KG1 (cell line): ENCODE measurements around the gene ATG16L2.
"Not testable (repeated sequence)": the region's sequence is repeated elsewhere in the genome, so short reads cannot be mapped to it uniquely, and the experiment has no call there.

Source experiments
- DNase-seq: peaks from one replicate; lab custom pipeline; 2025; lab: John Stamatoyannopoulos, UW

Gene ATG16L2

DNA sequence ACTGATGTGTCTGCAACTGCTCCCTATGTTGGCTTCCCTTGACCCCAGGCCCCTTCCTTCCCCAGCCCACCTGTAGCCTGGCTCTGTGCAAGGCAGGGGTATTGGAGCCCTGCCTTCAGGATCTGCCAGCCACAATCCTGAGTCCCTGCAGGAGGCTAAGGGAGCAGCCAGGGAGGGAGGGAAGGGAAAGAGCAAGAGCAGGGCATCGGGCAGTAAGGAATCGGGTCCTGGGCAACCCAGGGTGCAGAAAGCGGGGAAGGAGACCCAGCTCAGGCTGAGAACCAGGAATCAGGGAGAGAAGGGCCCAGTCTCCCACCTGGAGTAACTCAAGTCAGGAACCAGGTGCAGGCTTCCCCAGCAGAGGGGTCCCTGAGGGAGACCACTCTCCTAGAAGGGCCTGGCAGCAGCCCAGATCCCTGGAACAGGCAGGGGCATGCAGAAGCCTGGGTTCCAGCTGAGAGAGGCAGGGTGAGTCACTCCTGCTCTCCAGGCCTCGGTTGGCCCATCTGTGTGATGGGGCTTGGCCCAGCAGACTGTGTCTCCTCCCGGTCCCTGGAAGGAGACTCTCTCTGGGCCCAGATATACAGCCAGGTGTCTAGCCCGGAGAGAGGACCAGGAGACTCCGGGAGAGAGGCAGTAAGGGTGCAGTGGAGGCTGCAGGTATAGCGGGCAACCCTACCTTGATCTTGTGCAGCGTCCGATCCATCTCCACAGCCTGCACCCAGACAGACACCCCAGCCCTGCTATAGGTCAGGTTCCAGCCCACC, 33.7 kb upstream of the ATG16L2 start:
- no peak for DNase-seq

DNA sequence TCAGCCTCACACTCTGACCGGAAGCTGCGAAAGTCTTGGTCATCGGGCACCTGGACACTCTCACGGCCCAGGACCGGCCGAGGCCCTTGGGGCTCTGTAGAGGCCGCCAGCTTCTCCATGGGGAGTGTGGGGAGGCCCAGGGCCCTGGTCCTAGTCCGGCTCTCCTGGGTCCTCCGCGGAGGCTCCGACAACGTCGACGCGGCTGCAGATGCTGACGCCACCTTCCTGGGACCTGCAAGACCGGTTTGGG, 33.2 kb upstream of the ATG16L2 start:
- DNase-seq = no peak

DNA sequence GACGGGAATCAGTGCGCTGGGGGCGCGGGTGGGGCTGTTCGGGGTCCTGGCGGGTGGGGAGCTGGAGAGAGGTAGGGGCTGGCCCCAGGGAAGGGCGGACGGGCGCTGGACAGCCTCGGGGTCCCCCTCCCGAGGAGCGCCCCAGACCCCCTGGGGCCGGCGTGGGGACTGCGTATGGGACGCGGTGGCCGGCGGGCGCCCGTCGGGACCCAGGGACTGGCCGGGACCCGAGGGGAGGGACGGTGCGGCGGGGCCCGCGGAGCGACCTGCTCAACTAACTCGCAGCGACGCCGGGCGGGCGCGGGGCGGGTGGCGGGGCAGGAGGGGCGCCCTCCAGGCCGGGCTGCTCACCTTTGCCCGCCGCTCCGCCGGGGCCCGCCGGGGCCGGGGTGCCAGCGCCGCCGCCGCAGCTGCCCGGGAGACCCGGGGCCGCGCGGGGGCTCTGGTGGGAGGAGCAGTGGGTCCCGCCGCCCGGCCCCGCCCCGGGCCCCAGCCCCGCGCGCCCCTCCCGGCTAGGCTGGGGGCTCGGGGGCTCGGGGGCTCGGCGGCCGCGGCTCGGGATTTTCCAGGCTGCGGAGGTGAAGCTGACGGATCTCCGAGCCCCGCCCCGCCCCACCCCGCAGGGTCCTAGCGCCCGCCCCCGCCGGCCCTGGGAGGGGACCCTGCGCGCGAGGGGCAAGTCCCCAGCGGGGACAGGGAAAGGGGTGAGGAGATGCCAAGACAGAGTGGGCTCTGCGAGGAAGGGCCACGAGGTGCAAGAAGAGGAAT, 32.7 kb upstream of the ATG16L2 start:
- no peak for DNase-seq

DNA sequence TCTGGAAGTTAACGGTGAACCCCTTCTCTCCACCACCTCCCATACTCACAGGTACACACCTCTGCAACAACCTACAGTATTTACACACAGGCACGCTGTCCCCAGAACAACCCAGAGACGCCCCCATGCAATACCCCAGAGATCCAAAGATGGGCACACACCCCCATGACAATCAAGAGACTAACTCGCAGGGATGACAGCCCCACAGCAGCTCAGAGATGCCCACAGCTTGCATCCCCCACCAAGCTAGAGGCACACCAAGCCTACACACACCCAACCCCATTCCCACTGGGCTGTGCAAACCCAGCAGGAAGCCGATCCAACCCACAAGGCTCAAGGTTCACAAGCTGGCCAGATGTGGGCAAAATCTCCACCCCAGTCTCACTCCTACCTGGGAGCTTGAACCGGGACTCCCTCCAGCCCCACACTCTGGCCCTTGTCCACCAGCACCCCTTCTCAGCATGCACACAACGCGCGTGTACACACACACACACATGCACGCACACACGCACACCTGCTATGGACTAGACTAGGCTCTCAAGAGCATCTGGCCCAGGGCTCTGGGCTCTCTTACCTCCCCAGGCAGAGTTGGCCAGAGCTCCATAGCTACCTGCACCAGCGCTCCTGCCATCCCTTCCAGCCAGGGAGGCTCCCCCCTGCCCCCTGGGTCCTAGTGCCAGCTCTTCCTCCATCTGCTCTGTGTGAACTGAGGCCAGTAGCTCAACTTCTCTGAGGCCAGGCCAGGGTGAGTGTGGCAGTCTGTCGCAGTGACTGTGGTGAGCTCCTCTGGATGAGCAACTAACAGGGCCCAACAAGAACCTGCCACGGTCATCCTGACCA, 31.9 kb upstream of the ATG16L2 start:
- no peak for DNase-seq

DNA sequence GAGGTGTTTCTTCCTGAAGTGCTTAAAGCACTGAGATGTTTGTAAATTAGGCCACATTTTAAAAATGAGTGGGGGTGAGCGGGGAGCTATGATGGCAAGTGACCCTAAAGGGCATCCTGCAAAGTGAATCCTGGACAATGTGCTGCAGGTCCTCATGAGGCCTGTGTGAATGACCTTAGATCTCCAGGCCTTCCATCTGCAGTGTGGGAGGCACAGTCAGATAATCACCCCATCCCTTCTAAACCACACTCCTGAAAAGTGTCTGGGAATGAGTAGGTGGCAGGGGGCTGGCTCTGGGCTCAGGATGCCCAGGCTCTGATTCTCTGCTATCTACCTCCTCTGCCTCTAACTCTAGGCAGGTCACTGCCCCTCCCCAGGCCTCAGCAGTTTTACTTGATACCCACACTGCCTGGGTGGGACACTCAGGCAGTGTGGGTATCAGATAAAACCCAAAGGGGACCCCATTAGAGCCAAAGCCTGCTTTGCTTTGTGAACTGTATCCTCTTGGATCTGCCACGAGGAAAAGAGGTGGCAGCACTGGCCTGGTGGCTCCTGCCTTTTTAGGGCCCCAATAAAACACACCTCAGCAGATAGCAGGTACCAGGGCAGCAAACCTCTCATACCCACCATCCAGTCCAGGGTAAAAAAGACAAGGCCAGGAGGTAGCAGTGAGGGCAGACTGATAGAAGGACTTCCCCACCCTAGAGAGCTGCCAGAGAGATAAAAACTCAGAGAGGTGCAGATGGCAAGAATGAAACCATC, 30.9 kb upstream of the ATG16L2 start:
- DNase-seq = no peak

DNA sequence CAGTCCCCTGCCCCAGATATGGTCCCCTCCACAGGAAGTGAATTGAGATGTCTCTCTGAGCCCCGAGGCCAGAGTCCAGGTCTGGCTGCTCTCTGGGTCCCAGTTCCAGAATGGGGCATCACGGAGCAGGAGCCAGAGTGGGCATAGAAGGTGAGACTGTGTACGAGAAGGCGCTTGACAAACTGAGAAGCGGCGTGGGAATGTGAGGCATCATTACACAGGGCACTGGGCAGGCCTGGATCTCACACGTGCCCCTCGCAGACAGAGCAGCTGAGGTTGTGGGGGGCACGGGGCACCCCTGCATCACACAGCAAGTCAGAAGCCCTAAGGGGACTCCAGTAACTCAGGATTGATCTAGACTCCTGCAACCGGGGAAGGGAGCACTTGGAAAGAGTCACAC, 29.5 kb upstream of the ATG16L2 start:
- DNase-seq = no peak

DNA sequence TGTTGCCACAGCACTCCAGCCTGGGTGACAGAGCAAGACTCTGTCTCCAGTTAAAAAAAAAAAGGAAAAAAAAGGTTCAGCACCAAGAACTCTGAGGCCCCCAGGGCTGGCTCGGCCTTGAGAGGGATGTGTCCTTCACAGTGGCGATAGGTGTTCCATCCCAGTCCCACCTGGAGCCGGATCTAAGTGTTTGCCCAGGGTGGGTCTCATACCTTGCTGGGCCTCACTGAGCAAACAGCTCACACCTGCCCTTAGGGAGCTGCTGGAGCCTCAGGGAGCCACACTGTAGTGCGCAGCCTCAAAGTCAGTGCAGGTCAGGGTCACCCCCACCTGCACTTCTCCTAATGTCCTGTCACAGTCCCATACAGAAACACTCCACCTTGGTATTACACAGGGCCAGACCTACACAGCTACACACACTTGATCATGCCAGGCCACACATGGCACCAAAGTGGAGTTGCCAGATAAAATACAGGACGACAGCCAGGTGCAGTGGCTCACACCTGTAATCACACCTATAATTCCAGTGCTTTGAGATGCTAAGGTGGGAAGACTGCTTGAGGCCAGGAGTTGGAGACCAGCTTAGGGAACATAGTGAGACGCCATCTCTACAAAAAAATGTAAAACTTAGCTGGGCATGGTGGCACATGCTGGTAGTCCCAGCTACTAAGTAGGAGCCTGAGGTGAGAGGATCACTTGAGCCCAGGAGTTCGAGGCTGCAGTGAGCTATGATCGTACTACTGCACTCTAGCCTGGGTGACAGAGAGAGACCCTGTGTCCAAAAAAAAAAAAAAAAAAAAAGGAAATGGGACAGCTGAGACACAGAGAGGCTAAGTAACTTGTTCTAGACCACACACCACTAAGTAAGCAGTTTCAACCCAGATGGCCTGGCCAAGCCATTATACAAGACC, 27.7 kb upstream of the ATG16L2 start:
- DNase-seq = no peak

DNA sequence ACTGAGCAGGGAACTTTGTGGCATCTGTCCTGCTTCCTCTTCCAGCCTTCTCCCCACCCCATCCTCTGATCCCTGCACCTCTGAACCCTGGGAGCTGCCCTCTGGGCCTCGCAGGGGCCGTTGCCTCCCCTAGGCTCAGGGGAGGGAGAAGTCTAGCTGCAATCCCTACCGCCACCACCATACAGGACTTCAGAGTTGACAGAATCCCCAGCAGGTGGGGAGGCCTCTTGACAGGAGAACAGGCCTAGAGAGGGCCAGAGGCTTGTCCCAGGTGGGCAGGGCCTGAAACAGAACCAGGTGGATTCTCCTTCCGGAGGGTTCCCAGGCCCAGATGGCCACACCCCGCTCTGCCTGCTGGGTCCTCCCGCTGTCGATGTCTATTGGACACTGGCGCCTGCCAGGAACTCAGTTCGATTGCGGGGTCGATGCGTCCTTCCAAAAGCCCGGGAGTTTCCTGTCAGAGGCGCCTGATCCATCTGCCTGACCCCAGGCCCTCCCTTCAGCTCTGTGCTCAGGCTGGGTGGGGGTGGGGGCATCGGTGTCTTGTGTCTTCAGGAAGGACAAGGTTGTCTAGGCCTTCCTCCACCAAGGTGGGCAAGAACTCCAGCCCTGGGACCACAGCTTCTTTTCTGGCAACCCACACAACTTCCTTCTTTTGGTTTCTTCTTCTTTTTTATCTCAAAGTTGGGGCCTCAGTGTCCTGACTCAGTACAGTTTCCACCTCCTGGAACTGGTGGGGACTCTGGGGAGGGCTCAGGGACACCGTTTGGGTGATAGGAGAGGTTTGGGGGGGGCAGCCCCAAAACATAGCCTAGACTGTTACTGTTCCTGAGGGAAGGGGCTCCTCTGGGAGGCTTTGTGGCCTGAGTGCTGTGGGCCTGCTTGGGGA, 26.8 kb upstream of the ATG16L2 start:
- DNase-seq = peak; percentile 85

DNA sequence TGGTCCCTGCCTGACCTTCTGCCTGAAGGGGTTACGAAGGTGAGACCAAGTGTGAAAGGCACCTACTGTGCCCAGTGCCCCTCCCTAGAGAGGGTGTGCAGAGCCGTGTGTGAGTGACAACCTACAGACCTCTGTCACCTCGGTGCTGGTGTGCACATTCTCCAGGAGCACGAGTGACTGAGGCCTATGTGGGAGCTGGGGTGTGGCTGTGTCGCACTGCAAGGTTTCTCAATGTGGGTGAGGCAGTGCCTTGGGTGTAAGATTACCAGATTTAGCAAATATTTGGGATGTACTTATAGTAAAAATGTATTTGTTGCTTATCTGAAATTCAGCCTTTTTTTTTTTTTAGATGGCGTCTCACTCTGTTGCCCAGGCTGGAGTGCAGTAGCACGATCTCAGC, 26.0 kb upstream of the ATG16L2 start:
- DNase-seq = no peak

DNA sequence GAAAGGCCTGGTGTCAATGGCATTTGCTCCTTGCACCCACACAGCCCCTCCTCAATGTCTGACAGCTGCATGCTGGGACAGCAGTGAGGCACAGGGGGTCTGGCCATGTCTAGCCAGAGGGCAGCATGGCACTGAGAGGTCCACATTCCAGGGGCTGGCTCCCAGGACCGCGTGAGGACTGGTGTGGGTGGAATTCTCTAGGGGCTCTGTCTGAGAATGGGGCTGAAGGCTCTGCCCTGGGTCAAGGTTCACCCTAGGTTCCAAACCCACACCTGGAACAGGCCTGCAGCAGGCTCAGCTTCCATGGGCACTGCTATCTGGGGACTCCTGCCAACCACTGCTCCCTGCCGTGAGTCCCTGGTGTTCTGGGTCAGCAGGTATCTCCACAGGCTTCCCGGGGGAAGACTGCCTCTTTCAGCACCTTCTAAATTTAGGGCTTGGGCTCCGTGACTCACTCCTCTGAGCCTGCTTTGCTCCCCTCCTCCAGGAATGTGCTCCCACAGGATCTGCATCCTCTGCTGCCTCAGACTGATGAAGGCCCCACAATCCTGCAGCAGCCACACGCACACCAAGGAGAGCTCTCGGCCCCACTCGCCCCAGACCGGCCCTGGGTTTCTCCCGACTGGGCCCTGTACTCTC, 24.6 kb upstream of the ATG16L2 start:
- no peak for DNase-seq

DNA sequence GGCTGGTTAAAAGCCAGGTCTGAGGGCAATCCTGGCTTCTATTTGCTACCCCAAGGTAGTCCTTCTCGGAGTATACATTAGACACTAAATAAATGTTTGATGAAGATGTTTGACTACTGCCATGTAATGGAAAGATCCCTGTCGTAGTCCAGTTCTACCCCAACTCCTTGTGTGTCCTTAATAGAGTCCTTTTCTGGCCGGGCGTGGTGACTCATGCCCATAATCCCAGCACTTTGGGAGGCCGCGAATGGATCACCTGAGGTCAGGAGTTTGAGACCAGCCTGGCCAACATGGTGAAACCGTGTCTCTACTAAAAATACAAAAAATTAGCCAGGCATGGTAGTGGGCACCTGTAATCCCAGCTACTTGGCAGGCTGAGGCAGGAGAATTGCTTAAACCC, 23.0 kb upstream of the ATG16L2 start:
- not testable (repeated sequence) for DNase-seq

DNA sequence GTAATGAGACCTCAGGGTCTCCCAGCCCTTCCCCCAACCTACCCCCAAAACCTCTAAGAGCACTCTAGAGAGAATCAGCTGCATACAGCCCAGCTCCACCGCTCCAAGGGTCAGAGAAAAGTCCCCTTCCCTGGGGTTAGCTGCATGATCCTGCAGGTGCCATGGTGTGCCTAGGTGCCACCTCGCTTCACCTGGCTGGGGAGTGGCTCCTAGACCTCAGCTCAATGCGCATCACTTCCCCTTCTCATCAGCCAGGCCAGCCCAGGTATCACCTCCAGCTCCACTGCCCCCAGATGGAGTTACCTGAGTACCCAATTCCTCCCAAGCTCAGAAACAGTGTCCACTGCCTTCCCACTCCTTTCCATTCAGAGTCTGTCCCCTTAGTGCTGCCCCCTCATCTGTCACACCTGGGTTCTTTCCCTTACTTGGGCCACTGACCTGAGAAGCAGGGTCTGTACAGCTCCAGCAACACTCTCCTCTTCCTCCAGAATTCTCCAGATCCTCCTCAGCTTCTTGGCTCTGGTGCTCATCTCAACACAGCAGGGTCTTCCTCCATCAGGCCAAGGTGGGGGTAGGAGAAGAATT, 21.7 kb upstream of the ATG16L2 start:
- no peak for DNase-seq

DNA sequence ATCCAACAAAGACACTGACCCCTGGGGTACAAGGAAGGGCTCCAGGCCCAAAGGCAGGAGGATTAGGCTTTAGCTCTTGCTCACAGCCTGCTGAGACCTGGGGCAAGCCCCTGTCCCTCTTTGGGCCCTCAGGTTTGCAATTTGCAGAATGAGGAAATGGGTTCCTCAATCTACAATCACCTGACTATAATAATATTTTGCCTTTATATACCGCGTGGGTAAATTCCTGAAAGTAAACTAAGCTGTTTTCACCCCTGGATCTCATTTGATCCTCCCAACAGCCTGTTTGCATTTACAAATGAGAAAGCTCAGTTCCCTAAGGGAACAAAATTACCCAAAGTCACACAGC, 21.2 kb upstream of the ATG16L2 start:
- no peak for DNase-seq

DNA sequence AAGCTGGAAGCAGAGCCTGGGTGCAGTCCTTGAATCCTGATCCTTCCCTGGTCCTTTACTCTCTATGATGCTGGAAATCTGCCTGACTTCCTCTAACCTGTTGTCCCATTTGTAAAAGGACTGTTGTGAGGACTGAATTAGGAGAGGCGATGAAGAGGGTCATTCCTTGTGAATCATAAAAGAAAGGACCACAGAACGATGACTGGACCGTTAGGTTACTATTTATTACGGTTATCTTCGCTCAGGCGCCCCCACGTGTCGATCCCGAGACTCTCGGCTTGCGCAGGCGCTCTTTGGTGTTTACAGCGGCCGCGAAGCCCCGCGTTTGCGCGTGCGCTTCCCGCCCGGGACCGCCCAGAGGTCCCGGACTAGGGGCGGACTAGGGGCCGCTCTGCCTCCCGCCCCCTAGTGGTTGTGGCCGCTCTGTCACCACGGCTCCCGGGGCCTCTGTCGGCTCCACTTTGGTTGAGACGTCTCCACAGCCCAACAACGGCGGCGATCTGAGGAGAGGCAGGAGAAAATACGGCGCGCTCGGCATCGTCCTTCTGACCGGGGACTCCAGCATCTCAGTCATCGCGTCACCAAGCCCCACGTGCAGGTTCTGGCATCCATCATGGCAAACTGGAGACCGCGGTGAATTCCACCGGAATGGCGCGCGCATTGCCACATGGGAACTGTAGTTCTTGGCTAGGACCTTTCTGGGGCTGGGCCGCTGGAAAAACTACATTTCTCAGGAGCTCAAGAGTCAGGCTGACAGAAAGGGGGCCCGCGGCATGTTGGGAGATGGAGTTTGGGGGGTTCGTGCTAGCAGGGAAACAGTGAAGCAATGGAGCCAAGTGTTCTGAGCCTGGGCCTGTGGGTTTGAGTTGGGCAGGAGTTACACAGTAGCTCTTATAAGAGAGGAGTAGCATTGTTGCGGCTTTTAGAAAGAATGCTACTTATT, 20.5 kb upstream of the ATG16L2 start, which contains the start of gene STARD10:
STARD10 (minus strand) TSS at position 623 of the 943 bp plus-strand sequence. CDS start 12,866 bp downstream, outside the sequence.
- DNase-seq = peak; percentile 99

DNA sequence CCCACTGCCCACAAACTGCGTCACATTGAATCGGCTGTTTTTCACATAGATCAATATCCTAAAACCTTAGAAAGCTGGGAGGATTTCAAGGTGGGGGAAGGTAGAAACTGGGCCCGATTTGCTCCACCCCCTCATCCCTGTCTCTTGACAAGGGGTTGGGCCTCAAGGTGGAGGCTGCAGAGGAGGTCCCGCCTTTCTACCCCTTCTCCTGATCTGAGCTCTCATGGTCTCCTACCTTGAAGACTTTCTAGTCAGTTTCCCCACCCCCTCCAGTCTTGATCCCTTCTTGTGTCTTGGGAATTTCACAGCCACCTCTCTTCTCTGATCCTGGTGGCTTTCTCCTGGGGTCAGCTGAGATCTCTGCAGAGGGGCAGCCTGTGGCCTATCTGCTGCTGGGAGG, 15.8 kb upstream of the ATG16L2 start:
- DNase-seq = no peak

DNA sequence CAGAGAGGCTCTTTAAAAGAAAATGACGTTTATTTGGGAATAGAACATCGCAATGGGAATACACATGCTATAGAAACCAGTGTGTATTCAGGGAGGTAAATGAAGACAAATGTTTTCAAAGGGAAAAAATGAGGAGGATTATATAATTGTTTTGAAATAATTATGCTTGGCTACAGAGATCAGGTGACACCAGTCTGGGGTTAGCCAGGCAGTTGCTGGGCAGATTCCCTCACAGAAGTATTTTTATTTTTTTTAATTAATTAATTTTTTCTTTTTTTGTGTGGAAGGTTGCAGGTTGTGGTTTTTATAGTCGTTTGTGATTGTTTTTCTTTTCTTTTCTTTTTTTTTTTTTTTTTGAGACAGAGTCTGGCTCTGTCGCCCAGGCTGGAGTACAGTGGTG, 14.8 kb upstream of the ATG16L2 start:
- DNase-seq = no peak

DNA sequence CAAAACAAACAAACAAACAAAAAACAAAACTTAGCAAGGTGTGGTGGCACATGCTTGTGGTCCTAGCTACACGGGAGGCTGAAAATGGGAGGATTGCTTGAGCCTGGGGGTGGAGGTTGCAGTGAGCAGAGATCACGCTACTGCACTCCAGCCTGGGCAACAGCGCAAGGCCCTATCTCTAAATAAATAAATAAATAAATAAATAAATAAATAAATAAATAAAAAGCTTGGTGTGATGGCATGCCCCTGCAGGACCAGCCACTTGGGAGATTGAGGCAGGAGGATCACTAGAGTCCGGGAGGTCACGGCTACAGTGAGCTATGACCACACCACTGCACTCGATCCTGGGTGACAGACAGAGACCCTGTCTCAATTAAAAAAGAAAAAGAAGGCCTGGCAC, 11.4 kb upstream of the ATG16L2 start:
- DNase-seq = no peak

DNA sequence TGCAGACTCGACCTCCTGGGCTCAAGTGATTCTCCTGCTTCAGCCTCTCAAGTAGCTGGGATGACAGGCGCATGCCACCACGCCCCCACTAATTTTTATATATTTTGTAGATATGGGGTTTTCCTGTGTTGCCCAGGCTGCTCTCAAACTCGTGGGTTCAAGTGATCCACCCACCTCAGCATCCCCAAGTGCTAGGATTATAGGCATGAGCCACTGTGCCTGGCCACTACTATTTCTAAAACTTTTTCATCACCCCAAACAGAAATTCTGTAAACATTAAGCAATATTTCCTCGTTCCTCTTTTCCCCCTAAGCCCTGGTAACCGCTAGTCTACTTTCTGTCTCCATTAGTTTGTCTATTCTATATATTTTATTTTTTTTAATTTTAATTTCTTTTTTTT, 9.0 kb upstream of the ATG16L2 start:
- DNase-seq = no peak
